HepG2 (cell line): ENCODE data around the gene GCNT4. TPM values are rescaled to one million over a fixed set of nuclear protein-coding genes. Genes with fewer than 3 reads are reported as not detected.

ENCODE experiments used
- FOXM1 ChIP-seq: sonication (generic); formaldehyde crosslinking; IDR thresholded peaks from 2 replicates; pipeline ENCODE4 v1.5.0; 2020; ENCODE audit warnings: missing genetic modification reagents
- KDM2A ChIP-seq: sonication (generic); formaldehyde crosslinking; IDR thresholded peaks from 2 replicates; pipeline ENCODE4 v1.4.0; 2020; ENCODE audit warnings: low read depth, missing genetic modification reagents, borderline replicate concordance
- PHF21A ChIP-seq: sonication (generic); formaldehyde crosslinking; IDR thresholded peaks from 2 replicates; pipeline ENCODE4 v1.5.0; 2020; ENCODE audit warnings: mild to moderate bottlenecking, missing genetic modification reagents
- ZFX ChIP-seq: sonication (generic); formaldehyde crosslinking; IDR thresholded peaks from 2 replicates; pipeline ENCODE4 v1.4.0; 2020; ENCODE audit warnings: mild to moderate bottlenecking, low read depth, missing genetic modification reagents, moderate library complexity
- ZMAT3 ChIP-seq: sonication (generic); formaldehyde crosslinking; conservative IDR thresholded peaks from 2 replicates; pipeline ENCODE4 v1.7.0; 2021; ENCODE audit warnings: missing genetic modification reagents
- ZNF160 ChIP-seq: sonication (generic); formaldehyde crosslinking; IDR thresholded peaks from 2 replicates; pipeline ENCODE4 v1.8.0; 2022; ENCODE audit warnings: mild to moderate bottlenecking, inconsistent platforms, missing genetic modification reagents
- ZNF577 ChIP-seq: sonication (generic); formaldehyde crosslinking; IDR thresholded peaks from 2 replicates; pipeline ENCODE4 v1.4.0; 2020; ENCODE audit warnings: mild to moderate bottlenecking, low read depth, missing genetic modification reagents, borderline replicate concordance
- ZNF672 ChIP-seq: sonication (generic); formaldehyde crosslinking; IDR thresholded peaks from 2 replicates; pipeline ENCODE4 v1.8.1; 2022; ENCODE audit warnings: missing genetic modification reagents
- ZNF703 ChIP-seq: sonication (generic); formaldehyde crosslinking; IDR thresholded peaks from 2 replicates; pipeline ENCODE4 v1.5.1; 2020; ENCODE audit warnings: missing genetic modification reagents, mild to moderate bottlenecking, moderate library complexity, borderline replicate concordance
- ZNF709 ChIP-seq: sonication (generic); formaldehyde crosslinking; IDR thresholded peaks from 2 replicates; pipeline ENCODE4 v1.5.0; 2020; ENCODE audit warnings: mild to moderate bottlenecking, missing genetic modification reagents
- polyA plus RNA-seq, 8 experiments: library from polyadenylated mRNA; depleted of rRNA in 3 of 8; stranded (reverse) in 7 of 8; unstranded in 1 of 8; fragments of >200 nt; fragmentation: Illumina TruSeq in 4 of 8; extraction: Trizol in 4 of 8; gene quantifications; 2 replicates each; pipeline versions ENCODE4 v1.2.1 to v1.2.3, GENCODE V29; 2011 to 2016; ENCODE audit warnings: low read depth in 4 of 8, missing spikeins in 1 of 8, mixed read lengths in 1 of 8; ENCODE audit not compliant: insufficient read depth in 1 of 8
- total RNA-seq, 5 experiments: library from RNA; depleted of rRNA; stranded (reverse); fragments of >200 nt; fragmentation: Illumina TruSeq; extraction: Trizol; gene quantifications; 2 replicates each; pipeline ENCODE4 v1.2.3, GENCODE V29; 2016; ENCODE audit warnings: low read depth in 1 of 5
- TF ChIP-seq, protein P1 (sequence below): sonication (generic); formaldehyde crosslinking; IDR thresholded peaks from 2 replicates; pipeline ENCODE4 v1.4.0; 2020; ENCODE audit warnings: mild to moderate bottlenecking, missing genetic modification reagents, borderline replicate concordance
- TF ChIP-seq, protein P2 (sequence below), 2 experiments: sonication (generic) in 1 of 2; formaldehyde crosslinking in 1 of 2; IDR thresholded peaks; 2 replicates each; pipeline versions ENCODE4 v1.4.0 to v1.6.1; 2018 to 2020; ENCODE audit warnings: missing genetic modification reagents in 2 of 2, borderline replicate concordance in 1 of 2, low read depth in 1 of 2, mild to moderate bottlenecking in 1 of 2, missing biosample characterization in 1 of 2
- TF ChIP-seq, protein P3 (sequence below): sonication (generic); formaldehyde crosslinking; IDR thresholded peaks from 2 replicates; pipeline ENCODE4 v1.4.0; 2020; ENCODE audit warnings: missing genetic modification reagents
- TF ChIP-seq, protein P4 (sequence below): IDR thresholded peaks from 2 replicates; pipeline ENCODE4 v1.6.1; 2016; ENCODE audit warnings: missing compliant biosample characterization, missing genetic modification reagents, borderline replicate concordance
- TF ChIP-seq, protein P5 (sequence below): IDR thresholded peaks from 2 replicates; pipeline ENCODE4 v1.6.1; 2016; ENCODE audit warnings: mild to moderate bottlenecking, missing biosample characterization, missing genetic modification reagents

Gene GCNT4
- total and polyA plus RNA-seq, 2 of the 13 experiments (the other 11 are each of a cell fraction or from before 2014, with no cell fraction given) = 0.22 to 0.38 TPM

DNA sequence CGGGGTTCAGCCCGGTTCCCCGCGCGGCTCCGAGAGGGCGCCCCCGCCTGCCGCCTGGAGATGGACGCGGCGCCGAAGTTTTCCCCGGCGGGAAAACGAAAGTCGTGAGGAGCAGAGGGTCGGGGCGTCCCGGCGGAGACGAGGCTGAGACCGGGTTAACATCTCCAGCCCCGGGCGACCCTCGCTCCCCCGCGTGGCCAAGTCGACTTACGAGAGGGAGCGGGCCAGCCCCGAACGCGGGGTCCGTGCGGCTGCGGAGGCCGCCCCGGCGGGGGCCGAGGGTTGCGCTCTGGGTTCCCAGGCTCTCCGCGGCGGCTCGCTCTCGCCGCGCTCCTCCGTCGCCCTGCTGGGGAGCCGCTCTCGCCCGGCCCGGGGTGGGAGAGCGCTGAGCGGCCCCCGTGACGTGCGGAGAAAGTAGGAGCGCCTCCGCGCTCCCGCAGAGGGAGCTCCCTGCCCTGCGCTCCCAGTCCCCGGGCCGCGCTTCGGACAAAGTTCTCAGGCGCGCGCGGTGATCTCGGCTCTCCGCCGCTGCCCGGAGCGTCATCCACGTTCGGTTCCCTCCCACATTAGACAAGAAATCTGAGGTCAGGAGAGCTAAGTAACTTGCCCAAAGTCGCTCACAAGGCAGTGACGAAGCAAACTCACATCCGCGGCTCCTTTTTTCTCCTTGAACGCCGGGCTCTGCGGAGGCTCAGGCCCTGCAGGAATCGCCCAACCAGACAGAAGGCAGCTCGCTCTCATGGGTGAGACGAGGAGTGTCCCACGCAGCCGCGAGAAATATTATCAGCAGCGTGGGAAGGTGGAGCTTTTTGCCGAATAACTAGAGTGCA, 1.2 kb upstream of the GCNT4 start (continued):
- TF ChIP-seq, protein P1, sequence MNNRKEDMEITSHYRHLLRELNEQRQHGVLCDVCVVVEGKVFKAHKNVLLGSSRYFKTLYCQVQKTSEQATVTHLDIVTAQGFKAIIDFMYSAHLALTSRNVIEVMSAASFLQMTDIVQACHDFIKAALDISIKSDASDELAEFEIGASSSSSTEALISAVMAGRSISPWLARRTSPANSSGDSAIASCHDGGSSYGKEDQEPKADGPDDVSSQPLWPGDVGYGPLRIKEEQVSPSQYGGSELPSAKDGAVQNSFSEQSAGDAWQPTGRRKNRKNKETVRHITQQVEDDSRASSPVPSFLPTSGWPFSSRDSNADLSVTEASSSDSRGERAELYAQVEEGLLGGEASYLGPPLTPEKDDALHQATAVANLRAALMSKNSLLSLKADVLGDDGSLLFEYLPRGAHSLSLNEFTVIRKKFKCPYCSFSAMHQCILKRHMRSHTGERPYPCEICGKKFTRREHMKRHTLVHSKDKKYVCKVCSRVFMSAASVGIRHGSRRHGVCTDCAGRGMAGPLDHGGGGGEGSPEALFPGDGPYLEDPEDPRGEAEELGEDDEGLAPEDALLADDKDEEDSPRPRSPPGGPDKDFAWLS (CRISPR knock-in tag) = no peak
- TF ChIP-seq, protein P2, sequence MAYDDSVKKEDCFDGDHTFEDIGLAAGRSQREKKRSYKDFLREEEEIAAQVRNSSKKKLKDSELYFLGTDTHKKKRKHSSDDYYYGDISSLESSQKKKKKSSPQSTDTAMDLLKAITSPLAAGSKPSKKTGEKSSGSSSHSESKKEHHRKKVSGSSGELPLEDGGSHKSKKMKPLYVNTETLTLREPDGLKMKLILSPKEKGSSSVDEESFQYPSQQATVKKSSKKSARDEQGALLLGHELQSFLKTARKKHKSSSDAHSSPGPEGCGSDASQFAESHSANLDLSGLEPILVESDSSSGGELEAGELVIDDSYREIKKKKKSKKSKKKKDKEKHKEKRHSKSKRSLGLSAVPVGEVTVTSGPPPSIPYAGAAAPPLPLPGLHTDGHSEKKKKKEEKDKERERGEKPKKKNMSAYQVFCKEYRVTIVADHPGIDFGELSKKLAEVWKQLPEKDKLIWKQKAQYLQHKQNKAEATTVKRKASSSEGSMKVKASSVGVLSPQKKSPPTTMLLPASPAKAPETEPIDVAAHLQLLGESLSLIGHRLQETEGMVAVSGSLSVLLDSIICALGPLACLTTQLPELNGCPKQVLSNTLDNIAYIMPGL (CRISPR knock-in tag; IDR thresholded peaks at IDR 0.05; ENCODE audit: borderline replicate concordance in 1 of 2, low read depth in 1 of 2) = peak; percentile 67 to 75; a peak in 3 of 4 replicates
- 0 out of 2 replicates have a peak, but pooled peaks have one; percentile 3 for TF ChIP-seq ZNF160 (CRISPR knock-in tag)
- TF ChIP-seq ZMAT3 = 0 out of 2 replicates have a peak, but pooled peaks have one; percentile 28
- TF ChIP-seq ZNF703 (CRISPR knock-in tag) = 0 out of 2 replicates have a peak, but pooled peaks have one; percentile 35
- TF ChIP-seq, protein P3, sequence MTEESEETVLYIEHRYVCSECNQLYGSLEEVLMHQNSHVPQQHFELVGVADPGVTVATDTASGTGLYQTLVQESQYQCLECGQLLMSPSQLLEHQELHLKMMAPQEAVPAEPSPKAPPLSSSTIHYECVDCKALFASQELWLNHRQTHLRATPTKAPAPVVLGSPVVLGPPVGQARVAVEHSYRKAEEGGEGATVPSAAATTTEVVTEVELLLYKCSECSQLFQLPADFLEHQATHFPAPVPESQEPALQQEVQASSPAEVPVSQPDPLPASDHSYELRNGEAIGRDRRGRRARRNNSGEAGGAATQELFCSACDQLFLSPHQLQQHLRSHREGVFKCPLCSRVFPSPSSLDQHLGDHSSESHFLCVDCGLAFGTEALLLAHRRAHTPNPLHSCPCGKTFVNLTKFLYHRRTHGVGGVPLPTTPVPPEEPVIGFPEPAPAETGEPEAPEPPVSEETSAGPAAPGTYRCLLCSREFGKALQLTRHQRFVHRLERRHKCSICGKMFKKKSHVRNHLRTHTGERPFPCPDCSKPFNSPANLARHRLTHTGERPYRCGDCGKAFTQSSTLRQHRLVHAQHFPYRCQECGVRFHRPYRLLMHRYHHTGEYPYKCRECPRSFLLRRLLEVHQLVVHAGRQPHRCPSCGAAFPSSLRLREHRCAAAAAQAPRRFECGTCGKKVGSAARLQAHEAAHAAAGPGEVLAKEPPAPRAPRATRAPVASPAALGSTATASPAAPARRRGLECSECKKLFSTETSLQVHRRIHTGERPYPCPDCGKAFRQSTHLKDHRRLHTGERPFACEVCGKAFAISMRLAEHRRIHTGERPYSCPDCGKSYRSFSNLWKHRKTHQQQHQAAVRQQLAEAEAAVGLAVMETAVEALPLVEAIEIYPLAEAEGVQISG (CRISPR knock-in tag) = peak; percentile 43; the same call in 1 of the 2 replicates
- TF ChIP-seq FOXM1 (CRISPR knock-in tag) = no peak
- TF ChIP-seq, protein P4, sequence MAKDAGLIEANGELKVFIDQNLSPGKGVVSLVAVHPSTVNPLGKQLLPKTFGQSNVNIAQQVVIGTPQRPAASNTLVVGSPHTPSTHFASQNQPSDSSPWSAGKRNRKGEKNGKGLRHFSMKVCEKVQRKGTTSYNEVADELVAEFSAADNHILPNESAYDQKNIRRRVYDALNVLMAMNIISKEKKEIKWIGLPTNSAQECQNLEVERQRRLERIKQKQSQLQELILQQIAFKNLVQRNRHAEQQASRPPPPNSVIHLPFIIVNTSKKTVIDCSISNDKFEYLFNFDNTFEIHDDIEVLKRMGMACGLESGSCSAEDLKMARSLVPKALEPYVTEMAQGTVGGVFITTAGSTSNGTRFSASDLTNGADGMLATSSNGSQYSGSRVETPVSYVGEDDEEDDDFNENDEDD (CRISPR knock-in tag) = peak; percentile 13; the same call in 1 of the 2 replicates
- TF ChIP-seq, protein P5, sequence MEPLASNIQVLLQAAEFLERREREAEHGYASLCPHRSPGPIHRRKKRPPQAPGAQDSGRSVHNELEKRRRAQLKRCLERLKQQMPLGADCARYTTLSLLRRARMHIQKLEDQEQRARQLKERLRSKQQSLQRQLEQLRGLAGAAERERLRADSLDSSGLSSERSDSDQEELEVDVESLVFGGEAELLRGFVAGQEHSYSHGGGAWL (CRISPR knock-in tag) = no peak; the same call in 1 of the 2 replicates
- peak; percentile 72; the same call in 1 of the 2 replicates for TF ChIP-seq ZNF709 (CRISPR knock-in tag)
- TF ChIP-seq ZFX = peak; percentile 65
- no peak for TF ChIP-seq ZNF672 (CRISPR knock-in tag)
- peak; percentile 67; the same call in 1 of the 2 replicates for TF ChIP-seq KDM2A (CRISPR knock-in tag)
- peak; percentile 46 for TF ChIP-seq PHF21A
- no peak for TF ChIP-seq ZNF577 (CRISPR knock-in tag)
